Activated T-helper 1 cell treated with anti-CD3 and anti-CD28 coated beads, Interleukin-2, amount 50 U/mL, for 16 hours (primary cell): ENCODE measurements around the gene SSPN.
"Not testable (repeated sequence)": the region's sequence is repeated elsewhere in the genome, so short reads cannot be mapped to it uniquely, and the experiment has no call there.

ENCODE experiments used
- DNase-seq, 2 donors: peaks; one replicate each; pipeline ENCODE4 v3.0.0-alpha.2; 2020; ENCODE audit warnings: low read depth in 1 of 2, low spot score in 1 of 2

Gene SSPN

DNA sequence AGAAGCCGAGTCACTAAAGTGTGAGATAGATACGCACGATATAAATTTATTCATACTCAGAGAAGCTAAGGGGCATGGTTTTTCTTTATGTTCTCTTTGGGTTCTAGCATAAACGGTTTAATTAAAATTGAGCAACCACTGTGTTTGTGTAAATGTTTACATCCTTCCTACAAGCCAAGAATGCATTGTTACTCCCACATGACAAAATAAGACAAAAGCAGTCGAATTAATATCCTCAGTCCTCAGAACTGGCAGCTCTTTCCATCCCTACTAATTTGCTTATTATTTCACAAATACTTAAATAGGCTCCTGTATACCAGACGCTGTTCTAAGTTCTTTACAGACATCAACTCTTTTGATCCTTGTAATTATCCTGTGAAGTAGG is 32.0 kb downstream of the SSPN start:
- no peak for DNase-seq

DNA sequence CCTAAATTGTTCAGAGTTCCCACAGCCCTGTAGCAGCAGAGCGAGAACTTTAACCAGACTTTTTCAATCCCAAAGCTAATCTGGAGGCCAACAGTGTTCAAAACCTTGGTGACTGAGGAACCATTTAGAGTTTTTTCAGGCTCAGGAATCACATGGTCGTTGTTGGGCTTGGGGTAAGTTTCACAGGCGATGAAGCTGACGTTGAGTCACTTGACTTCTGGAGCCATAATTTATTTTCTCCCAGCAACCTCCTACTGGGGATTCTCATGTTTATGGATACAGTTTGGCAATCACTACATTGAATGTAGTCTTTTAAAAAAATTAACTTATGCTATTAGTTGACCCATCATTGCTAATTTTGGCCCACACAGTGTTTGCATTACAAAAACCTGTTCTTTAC is 34.5 kb downstream of the SSPN start:
- DNase-seq: no peak

GRCh38 chr12:26231470-26231869 is 36.1 kb downstream of the SSPN start:
- no peak for DNase-seq

GRCh38 chr12:26231921-26232320 is 36.5 kb downstream of the SSPN start:
- DNase-seq: no peak

GRCh38 chr12:26233631-26234030 is 38.3 kb downstream of the SSPN start:
- DNase-seq: no peak

DNA sequence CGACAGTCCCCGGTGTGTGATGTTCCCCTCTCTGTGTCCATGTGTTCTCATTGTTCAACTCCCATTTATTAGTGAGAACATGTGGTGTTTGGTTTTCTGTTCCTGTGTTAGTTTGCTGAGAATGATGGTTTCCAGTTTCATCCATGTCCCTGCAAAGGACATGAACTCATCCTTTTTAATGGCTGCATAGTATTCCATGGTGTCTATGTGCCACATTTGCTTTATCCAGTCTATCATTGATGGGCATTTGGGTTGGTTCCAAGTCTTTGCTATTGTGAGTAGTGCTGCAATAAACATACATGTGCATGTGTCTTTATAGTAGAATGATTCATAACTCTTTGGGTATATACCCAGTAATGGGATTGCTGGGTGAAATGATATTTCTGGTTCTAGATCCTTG is 40.1 kb downstream of the SSPN start:
- DNase-seq: not testable (repeated sequence)

GRCh38 chr12:26238341-26239121 is 43.2 kb downstream of the SSPN start:
- DNase-seq: no peak

DNA sequence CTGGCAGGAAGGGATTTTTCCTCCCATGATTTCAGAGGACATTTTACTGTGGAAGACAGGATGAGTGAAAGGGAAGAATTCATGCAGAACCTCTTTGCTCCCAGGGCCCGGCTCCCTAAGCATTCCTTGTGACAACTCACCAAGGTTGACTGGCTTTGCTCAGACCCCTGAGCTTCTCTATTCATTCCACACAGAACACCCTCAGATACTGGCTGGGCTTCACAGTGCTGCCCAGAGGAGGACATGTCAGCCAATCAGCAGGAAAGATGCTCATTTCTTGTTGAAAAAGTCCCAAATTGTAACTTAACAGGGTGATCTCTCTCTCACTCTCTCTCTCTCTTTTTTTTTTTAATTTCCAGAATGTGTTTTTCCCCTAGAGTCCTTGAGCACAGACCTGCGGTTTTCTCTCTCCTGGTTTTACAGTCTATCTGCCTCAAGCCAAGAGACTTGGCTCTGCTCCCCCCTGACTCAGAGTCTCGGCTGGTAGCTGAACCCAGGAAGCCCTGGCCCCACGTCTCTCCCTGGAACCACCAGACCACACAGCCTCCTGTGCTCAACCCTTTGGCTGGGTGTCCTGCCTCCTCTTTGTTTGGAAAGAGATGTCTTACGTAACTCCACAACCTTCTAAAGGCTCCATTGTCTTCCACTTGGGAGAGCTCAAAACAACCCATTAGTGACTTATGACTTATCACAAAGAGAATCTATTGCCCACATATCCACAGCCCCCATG is 43.9 kb downstream of the SSPN start:
- no peak for DNase-seq

DNA sequence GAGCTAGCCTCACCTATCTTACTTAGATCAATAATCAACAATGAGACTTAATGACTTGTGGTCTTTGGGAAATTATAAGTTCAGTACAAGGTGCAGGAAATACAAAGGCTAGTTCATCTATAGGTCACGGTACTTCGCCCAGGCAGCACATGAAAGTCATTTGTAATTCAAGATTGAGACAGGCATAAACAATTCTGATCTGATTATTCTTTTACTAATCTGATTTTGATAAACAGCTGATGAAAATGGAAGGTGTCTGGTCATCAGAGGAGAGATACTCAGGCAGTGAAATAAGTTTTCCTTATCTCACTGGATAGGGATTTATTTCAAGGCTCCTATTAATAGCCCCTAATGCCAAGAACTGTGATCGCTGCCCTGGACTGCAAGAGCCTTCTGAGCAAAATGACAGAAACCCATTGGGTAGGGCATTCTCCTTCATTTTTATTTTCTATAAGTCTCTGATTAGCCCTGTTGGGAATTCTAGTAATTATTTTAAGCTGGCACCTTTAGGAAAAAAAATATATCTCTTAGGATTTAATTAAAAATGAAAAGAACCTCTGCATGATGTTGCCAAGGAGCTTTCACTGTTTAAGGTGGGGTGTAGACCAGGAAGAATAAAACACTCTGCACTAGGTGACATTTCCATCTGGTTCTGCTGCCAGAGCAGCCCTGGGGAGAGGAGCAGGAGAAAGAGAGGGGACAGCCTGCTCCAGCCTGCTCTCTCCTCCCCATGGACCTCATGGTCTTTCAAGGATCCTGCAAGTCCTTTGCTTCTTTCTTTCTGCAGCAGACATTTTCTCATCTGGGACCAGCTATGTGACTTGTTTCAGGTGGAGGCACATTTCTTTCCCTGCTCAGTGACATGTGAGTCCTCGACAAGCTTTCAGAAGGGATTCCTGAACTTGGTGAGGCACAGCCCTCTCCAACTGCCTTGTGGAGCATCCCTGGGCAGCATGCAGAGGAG is 44.8 kb downstream of the SSPN start:
- DNase-seq: no peak

GRCh38 chr12:26241080-26241479 is 45.7 kb downstream of the SSPN start:
- no peak for DNase-seq

DNA sequence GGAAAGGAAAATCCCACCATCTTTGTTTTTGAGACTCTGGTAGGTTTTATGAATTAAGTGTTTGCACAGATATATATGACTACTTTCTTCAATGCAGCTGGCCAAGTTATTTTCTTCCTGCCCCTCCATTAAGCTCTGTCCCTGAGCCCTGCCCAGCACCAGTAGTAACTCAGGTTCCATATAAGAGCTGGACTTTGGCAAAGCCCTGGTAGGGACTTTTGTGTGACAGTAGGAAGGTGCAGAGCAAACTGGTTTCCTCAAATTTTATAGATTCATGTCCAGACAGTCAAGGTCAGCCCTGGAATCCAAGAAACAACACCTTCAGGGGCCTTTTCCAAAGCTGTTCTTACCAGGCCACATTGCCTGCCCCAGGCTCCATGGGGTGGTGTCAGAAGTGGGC is 47.3 kb downstream of the SSPN start:
- no peak for DNase-seq

DNA sequence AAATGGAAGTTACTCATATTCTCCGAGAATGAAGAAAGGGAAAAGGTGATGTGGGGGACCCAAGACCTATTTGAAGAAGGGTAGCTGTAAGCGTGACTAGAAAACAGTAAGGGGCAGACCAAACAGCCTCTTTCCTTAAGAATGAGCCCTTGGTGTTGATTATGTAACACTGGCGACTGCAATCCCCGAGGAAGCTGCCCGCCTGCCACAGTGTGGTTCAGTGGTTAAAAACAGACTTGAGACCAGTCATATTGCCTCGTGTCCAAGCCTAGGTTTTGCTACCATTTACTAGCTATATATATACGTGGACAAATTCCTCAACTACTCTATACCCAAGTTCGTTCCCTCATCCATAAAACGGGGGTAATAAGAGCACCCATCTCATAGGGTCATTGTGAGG is 49.1 kb downstream of the SSPN start:
- DNase-seq: no peak

DNA sequence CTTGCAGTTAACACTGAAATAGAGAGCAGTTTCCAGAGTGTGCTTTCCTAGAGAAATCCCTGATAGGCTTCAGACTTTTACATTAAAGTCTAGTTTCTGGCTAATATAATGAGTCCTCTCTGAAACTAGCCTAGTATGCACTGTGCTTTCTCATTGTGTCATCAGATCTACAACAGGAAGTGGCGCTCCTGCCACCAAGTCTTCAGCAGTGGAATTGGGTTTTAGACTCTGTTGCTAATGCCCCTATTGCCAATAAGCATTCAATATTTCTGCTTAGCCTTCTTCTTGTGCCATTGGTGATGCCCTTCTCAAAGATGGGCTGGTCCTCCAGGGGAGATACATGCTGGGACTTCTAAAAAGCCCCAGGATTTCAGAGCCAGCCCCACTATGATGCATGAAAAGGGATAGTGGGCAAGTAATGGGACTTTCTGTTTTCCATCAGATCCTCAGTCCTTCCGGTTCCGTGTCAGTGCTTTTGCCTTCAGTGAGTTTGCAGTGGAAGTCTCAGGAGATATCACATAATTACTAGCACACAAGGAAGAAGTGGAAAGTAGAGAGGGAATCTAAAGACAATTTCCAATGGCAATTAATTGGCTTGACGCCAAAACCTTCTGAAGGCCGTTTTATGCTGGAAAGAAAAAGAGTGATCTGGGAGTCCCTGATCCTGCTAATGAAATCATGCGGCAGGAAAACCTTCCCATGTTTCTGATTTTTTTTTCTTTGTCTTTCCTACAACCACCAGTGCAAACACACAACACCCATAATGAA is 50.0 kb downstream of the SSPN start:
- DNase-seq: no peak

DNA sequence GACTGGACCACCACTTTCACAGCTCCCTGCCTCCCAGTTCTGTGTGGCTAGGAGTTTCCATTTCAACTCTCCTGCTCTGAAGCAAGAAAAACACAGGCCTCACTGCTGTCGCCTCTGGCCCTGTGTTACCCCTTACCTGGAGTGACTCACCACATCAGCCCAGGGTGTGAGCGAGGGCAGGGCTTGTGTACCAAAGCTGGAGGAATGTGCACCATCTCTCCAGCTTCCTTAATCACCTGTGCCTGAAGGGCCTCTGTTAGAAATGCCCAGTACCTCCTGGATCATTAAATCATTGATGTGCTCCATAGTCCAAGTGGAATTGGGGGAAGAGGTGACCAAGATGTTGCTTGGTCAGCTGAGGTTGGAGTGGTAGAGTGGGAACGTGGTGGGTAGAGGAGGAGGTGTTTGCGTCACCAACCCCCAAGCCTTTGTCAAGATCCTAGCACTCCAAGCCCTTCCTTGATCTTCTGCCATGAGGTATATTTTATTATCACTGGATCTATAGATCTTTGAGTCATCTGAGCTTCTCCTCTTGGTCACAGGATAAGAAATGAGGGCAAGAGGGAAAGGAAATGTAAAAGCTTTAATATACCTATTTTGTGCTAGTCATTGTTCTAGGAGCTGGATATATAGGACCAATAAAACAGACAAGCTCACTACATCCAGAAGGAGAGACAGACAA is 51.3 kb downstream of the SSPN start:
- no peak for DNase-seq

GRCh38 chr12:26247873-26248272 is 52.5 kb downstream of the SSPN start:
- DNase-seq: no peak

DNA sequence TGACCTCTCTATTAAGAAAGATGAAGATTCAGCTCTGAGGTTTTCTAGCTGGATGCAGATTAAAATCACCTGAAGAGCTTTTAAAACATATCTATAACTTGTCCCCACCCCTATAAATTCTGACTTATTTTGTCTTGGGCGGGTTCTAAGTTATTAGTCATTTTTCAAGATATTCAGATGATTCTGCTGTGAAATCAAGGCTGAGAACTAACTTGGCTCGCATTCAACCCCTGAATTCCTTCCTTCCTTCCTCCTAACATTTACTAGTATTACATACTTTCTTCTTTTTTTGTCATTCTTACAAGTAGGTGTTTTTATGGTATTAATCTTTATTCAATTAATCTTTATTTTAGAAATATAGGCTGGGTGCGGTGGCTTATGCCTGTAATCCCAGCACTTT is 55.4 kb downstream of the SSPN start:
- no peak for DNase-seq

- no peak for DNase-seq
Observed at GRCh38 chr12:26251600-26251999, 56.2 kb downstream of the SSPN start.

- DNase-seq: no peak
Observed at GRCh38 chr12:26252946-26253345, 57.6 kb downstream of the SSPN start.

DNA sequence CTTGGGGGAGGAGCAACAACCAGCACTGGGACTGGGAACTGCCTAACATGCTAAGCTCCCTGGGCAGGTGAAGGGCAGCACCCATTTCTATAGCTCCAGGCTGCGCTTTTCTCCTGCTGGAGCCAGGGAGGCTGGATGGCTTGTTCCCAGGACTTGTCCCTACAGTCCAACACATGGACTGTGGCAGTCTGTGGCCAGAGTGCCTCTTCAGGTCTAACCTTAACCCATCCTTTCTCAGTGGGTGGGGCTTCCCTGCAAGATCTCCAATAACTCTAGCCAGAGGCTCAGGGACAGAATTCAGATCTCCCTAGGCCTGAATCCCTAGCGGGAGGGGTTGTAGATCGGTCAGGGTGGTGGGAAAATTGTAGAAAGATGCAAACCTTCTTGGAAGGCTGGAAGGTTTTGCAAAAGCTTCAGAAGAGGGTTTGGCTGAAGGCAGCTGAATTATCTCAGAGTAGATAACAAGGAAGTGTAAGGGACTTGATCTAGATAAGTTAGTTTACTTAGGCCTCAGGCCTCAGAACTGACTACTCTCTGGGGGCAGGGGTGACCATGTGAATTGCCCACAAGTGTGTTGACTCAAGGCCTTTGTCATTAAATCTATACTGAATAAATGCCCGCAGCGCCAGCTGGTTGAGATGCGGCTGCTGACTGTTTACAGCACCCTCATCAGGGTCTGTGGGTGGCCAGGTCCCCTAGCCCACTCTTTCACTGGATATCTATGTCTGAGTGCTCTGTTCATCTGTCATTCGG is 60.7 kb downstream of the SSPN start:
- no peak for DNase-seq
